ENCODE measurements around the gene CSK.
A peak's percentile ranks its signal among the peaks of the same experiment; 100 is the strongest.

The CSK gene

DNA sequence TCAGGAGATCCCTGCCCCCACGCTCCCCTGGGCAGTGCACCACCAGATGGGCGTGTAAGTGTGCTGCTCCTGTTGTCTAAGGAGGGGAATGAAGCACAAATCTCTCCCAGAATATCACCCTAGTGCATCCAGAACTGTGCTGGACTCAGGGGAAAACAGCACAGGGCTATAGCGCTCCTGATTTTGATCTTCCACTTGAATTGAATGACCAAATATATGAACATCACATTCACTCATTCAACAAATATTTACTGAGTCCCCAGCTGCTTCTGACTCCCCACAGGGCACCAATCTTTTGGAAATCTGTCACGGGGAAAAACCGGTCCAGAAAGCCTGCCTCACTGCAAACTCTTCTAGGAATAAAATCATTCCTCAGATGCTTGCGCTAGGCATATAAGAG, 47.0 kb downstream of the CSK start:
- DNase-seq, result no peak

DNA sequence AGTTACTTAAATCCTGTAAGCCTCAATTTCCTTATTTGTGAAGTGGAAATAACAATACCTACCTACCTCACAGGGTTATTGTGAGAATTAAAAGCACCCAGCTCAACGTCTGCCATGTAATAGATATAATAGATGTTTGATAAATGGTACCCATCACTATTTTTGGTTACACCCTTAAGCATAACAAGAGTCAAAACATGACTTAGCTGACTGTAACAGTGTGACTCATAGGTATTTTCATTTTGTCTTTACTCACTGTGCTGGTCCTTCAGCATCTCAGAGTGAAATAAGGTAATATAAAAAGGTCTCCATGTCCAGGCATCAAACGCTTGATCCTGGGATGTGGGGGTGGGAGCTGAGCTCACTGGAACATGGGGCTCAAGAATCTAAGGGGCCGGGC, 47.6 kb downstream of the CSK start:
- DNase-seq, result no peak

DNA sequence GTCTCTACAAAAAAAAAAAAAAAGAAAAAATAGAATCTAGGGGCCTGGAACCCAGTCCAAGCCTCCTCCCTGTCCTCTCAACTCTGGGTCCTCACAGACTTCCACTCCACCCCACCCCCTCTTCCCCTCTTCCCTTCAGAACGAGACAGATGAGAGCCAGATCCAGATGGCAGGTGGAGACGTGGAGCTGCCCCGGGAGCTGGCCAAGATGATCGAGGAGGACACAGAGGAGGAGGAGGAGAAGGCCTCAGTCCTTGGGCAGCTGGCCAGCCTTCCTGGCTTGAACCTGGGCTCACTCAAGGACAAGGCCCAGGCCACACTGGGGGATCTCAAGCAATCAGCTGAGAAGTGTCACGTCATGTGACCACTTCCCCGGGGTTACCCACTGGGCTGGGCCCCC, 48.1 kb downstream of the CSK start:
- DNase-seq, result no peak

DNA sequence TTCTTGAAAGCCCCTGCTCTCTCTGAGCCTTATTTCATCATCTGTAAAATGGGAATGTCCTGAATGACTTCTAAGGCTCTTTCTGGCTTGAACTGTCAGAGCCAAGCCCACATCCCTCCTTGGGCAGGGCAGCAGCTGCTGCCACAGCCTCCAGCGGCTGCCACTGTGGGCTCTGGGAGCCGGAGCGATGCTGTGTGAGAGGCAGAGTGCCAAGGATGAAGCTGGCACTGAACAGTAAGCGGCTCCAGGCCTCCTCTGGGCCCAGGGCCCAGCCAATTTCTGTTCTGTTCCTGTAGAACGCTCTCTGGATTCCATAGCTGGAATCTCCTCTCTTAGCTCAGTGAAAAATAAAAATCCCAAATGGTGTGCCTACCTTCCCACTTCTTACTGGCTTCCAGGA, 49.0 kb downstream of the CSK start:
- no peak for DNase-seq

DNA sequence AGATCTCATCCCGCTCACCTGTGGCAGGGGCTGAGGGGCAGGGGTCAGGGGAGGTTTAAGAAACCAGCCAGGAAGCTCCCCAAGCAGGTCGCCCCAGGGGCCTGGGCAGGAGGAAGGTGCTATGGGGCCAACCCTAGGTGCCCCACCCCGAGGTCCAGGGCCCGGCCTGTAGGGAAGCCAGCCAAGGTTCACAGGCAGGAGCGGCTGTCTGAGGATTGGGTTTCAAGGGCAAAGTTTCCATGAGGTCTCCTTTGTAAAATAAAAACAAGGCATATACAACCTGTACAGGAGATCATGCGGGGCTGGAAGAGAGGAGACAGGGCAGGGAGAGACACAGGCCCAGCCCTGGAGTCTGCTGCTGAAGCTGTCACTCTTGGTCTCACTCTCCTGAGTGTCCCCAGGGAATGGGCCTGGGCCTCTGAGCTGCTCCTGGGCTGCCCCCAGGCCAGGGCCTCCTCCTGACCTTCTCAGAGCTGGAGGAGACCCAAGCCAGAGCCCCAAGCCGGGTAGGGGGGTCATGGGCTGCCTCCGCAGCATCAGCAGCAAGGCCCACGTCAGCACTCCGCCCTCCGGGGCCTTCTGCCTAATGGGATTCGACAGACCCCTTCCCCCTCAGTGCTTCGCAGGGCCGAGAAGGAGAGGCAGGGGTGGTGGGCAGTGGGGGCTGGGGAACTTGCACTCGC, 50.1 kb downstream of the CSK start:
- no peak for DNase-seq

DNA sequence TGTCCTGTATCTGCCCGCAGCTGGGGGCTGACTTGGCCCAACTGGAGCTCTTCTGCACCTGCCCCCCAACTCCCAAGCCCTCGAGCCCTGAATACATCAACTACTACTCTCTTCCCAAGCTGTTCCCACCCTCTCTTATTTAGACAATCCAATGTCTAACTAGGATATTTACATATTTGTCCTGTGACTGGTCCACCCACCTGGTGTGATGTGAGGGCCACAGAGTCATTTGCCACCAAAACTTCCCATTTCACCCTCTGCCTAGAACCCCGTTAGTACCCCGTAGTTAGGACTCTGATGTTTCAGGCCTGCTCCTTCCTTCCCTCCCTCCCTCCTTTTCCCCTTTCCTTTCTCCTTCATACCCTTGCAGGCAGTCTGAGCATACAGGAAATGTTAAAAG, 50.9 kb downstream of the CSK start:
- DNase-seq, result no peak

DNA sequence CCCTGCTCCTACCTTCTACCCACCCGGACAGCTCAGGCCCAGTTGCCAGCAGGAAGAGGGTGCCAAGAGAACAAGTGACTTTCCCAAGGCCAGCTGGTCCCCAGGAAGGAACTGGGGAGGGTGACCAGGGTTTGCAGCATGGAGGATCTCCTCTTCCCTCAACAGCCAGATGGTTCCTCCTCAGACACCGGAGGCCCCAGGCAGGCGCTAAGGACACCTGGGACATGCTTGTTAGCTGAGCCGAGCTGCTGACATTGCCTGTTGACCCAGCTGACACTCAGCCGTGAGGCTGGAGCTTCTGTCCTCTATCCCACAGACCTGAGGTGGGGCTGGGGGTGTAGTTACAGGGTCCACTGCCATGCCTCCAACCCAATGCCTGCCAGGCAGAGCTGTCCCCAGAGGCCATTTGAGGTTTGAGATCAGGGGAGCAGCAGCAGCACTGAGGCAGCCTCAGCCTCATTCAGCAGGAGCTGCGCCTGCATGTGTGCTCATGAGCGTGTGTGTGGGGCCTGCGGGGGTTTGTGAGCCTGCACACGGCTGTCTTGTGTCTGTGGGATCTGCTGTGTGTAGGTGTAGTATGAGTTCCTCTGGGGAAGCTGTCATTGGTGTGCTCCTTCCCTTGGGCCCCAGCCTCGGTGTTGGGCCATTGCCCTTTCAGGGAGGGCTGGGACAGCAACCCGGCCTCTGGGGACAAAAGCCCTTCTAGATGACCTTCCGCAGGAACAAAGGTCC, 51.7 kb downstream of the CSK start:
- no peak for DNase-seq

DNA sequence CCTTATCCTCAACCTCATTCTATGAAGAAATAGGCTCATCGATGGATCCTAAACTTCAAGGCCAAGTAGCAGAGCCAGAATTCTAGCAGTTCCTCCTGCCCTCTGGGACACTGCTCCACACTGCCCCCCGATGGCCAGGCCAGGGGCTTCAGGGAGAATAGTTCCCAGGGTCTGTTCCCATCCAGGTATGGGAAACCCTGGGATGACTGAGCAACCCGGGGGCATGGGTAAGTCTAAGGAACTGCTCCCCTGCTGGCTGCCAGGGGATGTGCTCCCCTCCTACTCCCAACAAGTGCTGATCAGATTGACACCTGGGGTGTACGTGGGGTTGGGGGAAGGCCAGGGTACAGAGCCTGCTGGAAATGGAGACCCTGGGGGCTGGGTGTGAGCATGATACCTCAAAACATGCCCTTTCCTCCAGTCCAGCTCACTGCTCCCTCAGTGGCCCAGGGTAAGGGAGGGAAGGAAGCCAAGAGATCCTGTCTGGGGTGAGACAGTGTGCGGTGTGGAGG, 53.5 kb downstream of the CSK start:
- DNase-seq, result no peak

DNA sequence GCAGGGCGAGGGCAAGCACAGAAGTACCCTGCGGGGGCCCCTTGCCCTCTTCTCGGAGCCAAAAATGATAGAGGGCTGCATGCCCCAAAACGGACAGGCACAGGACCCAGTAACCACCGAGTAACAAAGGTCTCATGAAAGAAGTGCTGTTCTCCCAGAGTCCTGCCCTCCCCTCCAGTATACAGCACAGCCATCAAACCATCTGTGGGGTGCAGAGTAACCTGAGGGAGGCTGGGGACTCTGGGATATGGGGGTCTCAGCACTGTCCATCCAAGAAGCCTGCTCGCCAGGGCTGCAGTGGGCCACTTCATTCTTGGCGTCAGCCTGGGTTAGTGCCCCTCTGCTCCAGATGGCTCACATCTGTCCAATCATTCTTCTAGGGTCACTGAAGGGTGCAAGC, 55.0 kb downstream of the CSK start:
- DNase-seq, result no peak

DNA sequence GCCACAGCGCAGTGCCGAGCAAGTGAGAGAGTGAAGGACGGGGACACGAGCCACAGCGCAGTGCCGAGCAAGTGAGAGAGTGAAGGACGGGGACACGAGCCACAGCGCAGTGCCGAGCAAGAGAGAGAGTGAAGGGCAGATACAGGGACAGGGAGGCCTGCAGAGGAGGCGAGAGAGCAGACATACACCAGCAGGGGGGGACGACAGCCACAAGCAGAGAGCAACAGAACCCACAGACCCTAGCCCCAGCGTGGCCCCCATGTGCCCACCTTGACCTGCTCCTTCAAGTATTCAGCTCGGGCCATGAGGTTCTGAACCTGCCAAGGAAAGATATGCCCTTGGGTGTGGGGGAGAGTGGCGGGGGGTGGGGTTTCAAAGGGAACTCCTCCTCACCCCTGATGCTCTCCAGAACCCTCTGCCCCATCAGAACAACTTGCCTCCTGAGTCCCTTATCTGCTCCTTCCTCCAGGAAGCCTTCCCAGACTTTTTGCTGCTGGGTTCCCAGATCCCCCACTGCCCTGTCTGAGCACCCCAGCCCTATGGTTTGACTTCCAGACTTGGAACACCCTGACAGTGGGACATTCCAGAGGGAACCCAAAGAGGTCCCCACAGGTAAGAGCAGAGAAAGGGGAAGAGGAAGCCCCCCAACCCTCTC, 55.7 kb downstream of the CSK start:
- no peak for DNase-seq

DNA sequence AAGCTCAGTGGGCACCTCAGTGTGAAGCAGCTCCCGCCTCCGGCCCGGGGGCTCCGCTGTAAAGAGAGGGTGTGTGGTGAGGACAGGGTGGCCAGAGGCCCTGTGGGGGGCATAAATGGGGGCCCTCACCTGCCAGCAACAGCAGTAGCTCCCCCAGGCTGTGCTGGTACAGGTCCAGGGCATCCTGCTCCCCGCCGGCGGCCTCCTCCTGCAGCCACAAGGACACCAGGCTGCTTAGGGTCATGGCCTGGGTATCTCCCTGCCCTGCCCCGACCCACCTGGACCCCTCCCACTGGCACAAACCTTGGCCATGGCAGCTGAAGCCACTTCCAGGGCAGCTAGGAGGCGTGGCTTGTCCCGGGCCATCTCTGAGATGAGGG, 56.2 kb downstream of the CSK start:
- no peak for DNase-seq

DNA sequence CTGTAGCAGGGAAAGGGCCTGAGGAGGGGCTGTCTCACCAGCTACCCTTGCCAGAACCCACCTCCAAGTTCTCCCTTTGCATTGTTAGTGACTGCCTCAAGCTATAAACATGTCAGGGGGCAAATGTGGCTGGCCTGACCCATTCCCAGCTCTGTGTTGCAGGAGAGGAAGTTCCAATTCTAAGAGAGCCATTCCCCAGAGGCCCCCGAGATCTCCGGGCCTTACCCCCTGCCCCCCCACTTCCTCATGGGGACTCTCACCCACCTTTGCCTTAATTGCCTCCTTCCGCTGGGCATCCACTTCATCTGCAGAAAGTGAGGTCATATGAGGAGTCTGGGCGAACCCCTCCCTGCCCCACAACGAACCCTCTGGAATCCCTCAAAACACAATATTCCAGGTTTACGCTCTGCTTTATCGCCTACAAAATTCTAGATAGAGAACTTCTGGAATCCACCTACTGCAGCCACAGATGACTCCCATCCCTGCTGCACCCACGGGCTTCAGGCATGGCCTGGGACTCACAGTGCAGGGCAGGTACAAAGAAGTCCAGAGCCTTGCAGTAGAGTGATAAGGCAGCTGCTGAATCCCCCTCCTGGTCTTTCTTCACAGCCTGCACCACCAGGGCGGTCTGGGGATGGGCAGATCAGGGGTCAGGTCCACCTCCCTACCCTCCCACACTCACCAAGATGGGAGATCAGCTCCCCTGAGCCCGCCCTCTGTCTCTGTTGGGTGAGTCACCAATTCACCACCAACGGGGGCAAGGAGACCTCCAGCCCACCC, 57.1 kb downstream of the CSK start:
- DNase-seq, result no peak

DNA sequence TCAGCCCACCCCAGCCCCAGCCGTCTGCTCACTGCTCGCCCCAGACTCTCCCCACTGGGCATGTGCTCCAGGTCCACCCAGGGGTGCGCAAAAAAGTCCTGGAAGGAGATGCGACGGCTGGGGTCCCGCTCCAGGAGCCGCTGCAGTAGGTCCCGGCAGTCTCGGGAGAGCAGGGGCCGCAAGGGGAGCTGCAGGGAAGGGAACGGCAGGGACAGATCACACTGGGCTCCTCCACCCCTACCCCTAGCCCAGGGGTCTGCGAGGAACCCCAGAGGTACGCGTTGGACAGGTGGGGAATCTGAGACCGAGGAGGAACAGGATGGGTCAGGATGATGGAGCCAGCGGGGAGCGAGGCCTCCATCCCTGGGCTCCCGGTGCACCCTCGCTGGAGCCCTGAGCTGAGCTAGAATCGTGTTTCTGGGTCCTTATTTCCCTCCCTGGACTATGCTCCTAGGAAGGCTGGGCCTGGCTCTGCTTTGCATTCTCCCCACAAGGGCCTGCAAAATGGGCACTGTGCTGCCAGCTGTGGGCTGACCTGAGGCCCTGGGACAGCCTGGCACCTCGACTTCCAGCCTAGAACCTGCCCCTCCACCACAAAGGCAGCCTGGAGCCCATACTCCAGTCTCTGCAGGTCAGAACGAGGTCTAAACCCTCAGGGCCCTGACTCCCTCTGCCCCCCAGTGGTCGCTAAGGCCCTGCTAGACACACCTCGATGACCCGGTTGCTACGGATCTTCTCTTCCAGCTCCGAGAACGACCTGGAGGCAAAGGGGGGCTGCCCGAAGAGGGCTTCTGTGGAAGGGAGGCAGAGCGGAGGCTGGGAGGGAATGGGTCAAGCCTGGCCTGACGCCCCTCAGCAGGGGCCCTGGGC, 57.9 kb downstream of the CSK start:
- no peak for DNase-seq

DNA sequence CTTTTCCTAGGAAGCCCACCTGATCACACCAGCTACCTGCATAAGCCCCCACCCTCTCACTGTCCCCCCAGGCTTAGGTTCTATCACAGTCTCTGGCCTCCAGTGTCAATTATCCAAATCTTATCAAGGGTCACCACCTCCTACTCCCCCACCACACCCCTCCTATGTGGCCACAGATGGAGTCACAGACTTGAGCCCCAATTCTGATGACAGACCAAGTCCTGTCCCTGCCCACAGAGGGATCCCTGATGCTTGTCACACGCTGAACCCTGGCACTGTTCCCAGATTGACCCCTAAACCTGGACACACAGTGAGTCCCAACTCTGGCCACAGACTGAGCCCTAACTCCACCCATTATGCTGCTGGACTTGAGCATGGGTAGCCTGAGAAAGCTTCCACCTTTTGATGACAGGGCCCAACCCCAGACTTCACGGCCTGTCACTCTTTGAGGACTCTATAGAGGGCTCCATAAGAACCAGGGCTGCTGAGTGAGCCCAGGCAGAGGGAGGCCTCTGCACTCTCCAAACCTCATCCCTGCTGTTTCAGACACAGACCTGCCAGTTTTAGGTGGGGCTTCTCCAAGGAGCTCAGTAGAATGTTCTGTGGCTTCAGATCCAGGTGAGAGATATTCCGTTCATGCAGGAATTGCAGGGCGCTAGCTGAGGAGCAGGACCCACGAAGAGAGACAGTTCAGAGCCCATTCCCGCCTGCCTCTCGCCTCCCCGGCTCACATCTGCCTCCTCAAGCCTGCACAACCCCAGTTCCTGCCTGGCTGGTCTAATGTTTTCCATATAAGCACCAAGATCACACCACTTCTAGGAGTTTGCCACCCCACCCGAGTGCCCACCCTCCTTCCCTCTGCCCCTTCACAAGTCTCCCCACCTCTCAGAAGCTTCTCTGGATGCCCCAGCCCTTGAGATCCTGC, 59.2 kb downstream of the CSK start:
- no peak for DNase-seq

DNA sequence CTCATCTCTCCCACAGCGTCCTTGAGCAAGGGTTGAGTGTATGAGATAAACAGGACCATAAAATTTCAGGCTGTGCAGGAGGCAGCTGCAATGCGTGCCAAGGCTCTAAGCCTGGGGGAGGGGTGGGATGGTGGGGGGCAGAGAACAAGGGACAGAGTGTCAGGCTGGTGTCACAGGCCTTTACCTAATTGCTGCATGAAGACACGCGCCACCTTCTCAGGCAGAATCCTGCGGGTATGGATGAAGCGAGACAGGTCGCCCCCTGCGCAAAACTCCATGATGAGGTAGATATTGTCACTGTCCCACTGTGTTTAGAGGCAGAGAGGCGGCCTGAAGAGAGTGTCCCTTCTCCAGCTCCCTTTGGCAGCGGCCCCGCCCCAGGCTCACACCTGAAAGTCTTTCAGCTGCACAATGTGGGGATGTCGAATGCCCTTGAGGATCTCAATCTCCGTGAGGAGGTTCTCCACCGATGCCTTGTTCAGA, 60.1 kb downstream of the CSK start:
- DNase-seq, result no peak

DNA sequence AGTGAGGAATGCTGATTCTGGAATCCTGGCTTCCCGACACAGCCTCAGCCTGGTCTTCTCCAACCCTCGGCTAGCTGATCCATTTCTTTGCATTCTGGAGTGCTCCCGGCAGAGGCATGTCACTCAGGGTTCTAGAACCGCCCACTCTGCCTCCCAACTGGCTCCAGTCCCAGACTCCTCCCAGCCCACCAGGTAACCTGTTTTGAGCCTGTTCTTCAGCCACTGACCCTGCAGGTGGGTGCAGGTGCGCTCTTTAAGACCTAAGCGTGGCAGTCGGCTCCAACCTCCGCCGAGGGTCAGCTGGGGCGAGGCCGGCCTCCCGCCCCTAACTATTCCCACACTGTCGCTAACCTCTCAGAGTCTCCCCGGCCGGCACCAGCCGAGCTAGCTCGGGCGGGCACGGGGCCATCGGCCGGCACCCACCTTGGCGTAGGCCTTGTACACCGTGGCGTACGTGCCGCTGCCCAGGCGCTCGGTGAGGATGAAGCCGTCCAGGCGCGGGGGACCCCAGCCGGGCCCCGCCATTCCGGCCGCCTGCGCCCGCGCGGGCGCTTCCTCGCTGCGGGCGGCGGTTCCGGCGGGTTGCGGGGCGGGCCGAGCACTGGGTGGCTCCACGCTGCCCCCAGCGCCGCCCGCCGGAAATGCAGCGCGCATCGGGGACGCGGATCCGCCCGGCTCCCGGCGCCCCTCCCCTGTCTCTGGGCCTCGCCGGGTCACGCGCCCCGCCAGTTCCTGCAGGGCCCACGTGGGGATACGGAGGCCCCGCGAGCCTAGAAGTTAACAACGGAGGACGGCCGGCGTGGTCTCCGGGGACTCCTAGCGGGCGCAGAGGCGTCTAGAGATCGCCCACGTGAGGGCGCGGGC, 60.9 kb downstream of the CSK start, which contains the start of gene ULK3:
ULK3 (minus strand) TSS at position 576 of the 864 bp plus-strand sequence; CDS start at position 525, 51 bp downstream.
- DNase-seq, result peak; percentile 72

DNA sequence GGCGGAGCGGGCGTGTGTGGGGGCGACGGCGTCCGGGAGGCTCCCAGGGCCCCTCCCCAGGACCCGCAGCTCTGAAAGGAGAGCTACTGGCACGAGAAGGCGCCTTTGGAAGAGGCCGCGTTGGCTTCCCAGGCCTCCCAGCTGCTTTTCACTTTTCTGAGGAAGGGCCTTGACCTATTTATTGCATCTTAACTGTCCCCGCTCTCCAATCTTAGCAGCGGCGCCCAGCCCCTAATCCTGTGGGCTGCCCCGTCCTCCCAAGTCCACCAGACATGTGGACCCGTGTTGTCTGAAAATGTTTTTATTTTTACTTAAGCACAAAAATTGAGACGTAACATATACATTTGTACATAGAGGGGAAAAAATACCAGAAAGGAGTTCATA, 61.6 kb downstream of the CSK start:
- DNase-seq, result no peak

DNA sequence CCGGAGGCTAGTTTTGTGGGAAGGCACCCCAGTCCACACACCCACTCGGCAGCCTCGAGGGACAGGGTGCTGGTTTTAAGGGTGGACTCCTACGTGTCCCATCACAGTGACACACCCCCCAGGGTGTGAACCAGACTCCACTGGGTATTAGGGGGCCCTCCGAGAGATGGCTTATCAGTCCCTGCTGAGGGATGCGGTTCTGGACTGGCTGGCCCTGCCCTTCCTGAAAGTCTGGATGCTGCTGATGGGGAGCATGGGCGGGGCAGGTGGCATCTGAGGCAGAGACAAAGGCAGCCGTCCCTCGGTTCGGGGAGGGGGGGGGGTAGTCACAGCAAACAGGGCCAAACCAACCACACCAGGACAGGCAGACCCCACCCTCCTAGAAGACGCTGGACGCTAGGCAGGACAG, 62.0 kb downstream of the CSK start:
- no peak for DNase-seq

DNA sequence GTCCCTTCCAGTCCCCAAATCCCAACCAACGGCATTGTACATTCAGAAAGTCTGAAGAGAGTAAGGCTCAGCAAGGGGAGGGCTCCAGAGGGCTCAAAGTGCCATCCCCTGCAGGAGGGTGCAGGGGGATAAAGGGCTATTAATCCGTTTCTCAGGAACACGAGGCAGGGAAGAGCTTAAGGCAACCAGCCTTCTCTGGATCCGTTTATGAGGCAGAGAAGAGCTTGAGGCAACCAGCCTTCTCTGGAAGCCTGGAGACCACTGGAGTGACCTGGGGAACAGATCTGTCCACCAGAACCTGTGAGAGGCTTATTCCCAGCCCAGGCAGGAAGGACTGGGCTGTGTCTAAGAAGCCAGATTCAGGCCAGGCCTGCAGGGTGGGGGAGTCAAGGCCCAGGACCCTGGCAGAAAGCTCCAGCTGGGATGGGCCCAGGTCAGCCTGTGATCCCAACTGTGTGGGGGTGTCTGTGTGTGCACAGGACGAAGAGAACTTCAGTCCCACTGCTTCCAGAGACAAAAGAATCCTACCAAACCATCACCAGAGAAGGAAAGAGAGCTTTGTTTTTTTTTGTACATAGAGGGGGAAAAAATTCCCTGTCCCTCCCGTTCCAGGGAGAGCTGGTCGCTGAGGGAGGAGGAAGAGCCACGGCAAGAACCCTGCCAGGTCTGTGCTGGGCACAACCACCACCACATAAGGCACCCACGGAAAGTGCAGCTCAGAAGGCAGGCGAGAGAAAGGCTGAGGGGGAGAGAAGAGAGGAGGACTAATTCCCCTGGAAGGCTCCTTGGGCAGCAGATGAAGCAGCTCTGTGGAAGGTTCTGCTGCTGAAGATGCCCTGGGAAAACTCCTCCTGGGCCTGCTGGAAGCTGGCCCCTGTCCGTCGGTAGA, 62.7 kb downstream of the CSK start:
- no peak for DNase-seq
